ENCODE data around the gene CYP17A1.

CYP17A1 gene

DNA sequence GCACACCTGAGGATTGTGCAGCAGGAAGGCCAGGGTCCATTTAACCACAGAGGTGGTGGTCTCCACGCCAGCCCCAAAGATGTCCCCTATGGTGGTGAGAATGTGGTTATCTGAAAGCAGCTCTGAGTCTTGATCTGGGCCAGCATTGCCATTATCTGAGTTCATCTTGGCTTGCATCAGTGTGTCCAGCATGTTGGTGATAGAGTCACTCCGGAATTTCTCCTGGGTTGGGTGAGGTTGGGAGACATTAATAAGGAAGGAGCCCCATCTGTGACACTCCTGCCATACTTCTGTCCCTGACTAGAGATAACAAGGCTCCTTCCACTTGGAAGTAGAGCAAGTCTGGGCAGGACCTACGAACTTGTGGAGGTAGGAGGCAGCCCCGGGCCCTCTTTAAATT lies 4.2 kb downstream of the CYP17A1 start:
- Histone ChIP-seq H3K79me2 (ENCODE audit: insufficient read depth, low read length) (no peaks in the 10 kb centered on the region), H3K4me3 (ENCODE audit: insufficient read depth, low read length, poor library complexity, severe bottlenecking) (no peak overlapping the region), H3K9me2 (replicated peaks; ENCODE audit: insufficient read depth, low read length) (no peaks in the 10 kb centered on the region), H3K9ac (ENCODE audit: low read length) (no peak overlapping the region), H3K4me2 (ENCODE audit: low read depth, low read length, poor library complexity, severe bottlenecking) (no peak overlapping the region), H3K27me3 (ENCODE audit: low read length) (no peaks in the 10 kb centered on the region), H3K36me3 (ENCODE audit: low read length) (no peaks in the 10 kb centered on the region), H4K20me1 (ENCODE audit: low read depth, low read length) (no peaks in the 10 kb centered on the region), H3K27ac (ENCODE audit: low read depth, low read length) (no peak overlapping the region), H3F3A (ENCODE audit: insufficient read depth) (no peaks in the 10 kb centered on the region), H2AFZ (ENCODE audit: low read depth, low read length, severe bottlenecking) (no peak overlapping the region), H3K9me3 (ENCODE audit: insufficient read depth, low read length) (no peaks in the 10 kb centered on the region)
- TF ChIP-seq EZH2phosphoT487 (conservative IDR thresholded peaks at IDR 0.05; ENCODE audit: low read length), result no peak
- TF ChIP-seq, protein P1, sequence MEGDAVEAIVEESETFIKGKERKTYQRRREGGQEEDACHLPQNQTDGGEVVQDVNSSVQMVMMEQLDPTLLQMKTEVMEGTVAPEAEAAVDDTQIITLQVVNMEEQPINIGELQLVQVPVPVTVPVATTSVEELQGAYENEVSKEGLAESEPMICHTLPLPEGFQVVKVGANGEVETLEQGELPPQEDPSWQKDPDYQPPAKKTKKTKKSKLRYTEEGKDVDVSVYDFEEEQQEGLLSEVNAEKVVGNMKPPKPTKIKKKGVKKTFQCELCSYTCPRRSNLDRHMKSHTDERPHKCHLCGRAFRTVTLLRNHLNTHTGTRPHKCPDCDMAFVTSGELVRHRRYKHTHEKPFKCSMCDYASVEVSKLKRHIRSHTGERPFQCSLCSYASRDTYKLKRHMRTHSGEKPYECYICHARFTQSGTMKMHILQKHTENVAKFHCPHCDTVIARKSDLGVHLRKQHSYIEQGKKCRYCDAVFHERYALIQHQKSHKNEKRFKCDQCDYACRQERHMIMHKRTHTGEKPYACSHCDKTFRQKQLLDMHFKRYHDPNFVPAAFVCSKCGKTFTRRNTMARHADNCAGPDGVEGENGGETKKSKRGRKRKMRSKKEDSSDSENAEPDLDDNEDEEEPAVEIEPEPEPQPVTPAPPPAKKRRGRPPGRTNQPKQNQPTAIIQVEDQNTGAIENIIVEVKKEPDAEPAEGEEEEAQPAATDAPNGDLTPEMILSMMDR (IDR thresholded peaks at IDR 0.05; ENCODE audit: insufficient read depth, low read length, poor library complexity, severe bottlenecking), result no peak

DNA sequence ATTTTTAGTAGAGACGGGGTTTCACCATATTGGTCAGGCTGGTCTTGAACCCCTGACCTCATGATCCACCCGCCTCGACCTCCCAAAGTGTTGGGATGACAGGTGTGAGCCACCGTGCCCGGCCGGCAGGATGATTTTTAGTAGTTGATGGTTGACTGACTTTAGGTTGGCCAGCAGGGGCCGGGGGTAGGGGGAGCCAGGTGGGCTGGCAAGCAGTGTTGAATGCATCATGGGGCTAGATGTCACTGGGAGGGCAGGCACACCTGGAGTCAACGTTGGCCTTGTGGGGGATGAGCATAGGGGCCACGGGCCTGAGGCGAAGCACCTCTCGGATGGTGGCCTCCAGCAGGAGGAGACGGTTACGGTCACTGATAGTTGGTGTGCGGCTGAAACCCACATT lies 5.0 kb downstream of the CYP17A1 start:
- Histone ChIP-seq H4K20me1 (ENCODE audit: low read depth, low read length) (no peaks in the 10 kb centered on the region), H3K27ac (ENCODE audit: low read depth, low read length) (no peak overlapping the region), H3K4me3 (ENCODE audit: insufficient read depth, low read length, poor library complexity, severe bottlenecking) (no peak overlapping the region), H3K9ac (ENCODE audit: low read length) (no peak overlapping the region), H3K9me3 (ENCODE audit: insufficient read depth, low read length) (no peaks in the 10 kb centered on the region), H2AFZ (ENCODE audit: low read depth, low read length, severe bottlenecking) (no peak overlapping the region), H3K36me3 (ENCODE audit: low read length) (no peaks in the 10 kb centered on the region), H3K27me3 (ENCODE audit: low read length) (no peaks in the 10 kb centered on the region), H3F3A (ENCODE audit: insufficient read depth) (no peaks in the 10 kb centered on the region), H3K4me2 (ENCODE audit: low read depth, low read length, poor library complexity, severe bottlenecking) (no peak overlapping the region), H3K79me2 (ENCODE audit: insufficient read depth, low read length) (no peaks in the 10 kb centered on the region), H3K9me2 (replicated peaks; ENCODE audit: insufficient read depth, low read length) (no peaks in the 10 kb centered on the region)
- TF ChIP-seq EZH2phosphoT487 (conservative IDR thresholded peaks at IDR 0.05; ENCODE audit: low read length), result no peak

DNA sequence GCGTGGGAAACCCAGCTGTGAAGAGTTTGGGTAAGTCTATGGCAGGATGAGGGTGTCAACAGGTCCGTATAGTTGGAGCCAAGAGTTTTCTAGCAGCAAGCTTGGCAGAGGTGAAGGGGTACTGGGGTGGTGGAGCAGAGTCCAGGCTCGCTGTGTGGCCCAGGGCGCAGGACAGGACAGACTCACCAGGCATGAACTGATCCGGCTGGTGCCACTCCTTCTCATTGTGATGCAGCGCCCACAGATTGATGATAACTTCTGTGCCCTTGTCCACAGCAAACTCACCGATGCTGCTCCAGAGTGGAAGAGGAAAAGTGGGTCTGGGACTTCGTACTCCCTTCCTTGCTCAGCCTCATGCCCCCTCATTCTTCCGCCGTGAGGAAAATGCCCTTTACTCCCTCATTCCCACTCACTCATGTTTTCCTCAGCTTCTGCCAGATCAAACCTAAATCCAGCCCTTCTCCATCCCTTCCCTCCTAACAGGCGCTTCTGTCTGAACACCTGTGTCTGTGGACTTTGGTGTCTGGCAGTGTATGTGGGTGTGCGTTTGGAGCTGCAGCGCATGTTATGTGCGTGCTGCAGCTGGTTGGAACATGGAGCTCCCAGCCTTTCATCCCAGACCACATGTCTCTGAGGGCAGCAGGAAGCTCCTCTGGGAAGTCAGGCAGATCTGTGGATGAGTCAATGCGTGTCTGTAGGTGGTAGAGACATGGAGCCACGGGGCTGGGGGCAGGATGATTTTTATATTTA lies 5.7 kb downstream of the CYP17A1 start:
- no peaks in the 10 kb centered on the region for H3K36me3 ChIP-seq (ENCODE audit: low read length)
- H3K9ac ChIP-seq (ENCODE audit: low read length), result no peak overlapping the region
- H3K4me3 ChIP-seq (ENCODE audit: insufficient read depth, low read length, poor library complexity, severe bottlenecking), result no peak overlapping the region
- no peak overlapping the region for H2AFZ ChIP-seq (ENCODE audit: low read depth, low read length, severe bottlenecking)
- H3F3A ChIP-seq (ENCODE audit: insufficient read depth), result no peaks in the 10 kb centered on the region
- H3K4me2 ChIP-seq (ENCODE audit: low read depth, low read length, poor library complexity, severe bottlenecking), result no peak overlapping the region
- no peaks in the 10 kb centered on the region for H3K9me3 ChIP-seq (ENCODE audit: insufficient read depth, low read length)
- TF ChIP-seq EZH2phosphoT487 (conservative IDR thresholded peaks at IDR 0.05; ENCODE audit: low read length), result no peak
- TF ChIP-seq, protein P1 (IDR thresholded peaks at IDR 0.05; ENCODE audit: insufficient read depth, low read length, poor library complexity, severe bottlenecking), result no peak
- H3K9me2 ChIP-seq (replicated peaks; ENCODE audit: insufficient read depth, low read length), result no peaks in the 10 kb centered on the region
- H3K79me2 ChIP-seq (ENCODE audit: insufficient read depth, low read length), result no peaks in the 10 kb centered on the region
- no peaks in the 10 kb centered on the region for H4K20me1 ChIP-seq (ENCODE audit: low read depth, low read length)
- H3K27me3 ChIP-seq (ENCODE audit: low read length), result no peaks in the 10 kb centered on the region
- H3K27ac ChIP-seq (ENCODE audit: low read depth, low read length), result no peak overlapping the region

DNA sequence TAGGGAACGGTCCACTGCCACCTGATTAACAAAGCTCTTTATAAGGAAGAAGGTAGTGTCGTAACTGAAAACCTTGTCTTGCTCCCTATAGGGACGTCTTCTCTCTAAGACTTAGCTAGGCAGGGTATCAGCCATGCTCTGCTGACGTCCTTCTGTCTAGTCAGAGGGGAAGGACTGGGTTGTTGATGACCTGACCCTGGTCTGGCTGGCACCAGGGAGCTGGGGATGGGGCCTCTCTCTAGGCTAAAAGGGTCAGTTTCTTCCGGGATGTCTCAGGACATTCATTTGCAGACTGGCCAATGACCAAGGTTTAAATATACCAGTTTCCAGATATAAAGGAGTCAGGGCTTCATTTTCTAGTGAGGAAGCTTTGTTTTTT lies 9.6 kb downstream of the CYP17A1 start:
- H4K20me1 ChIP-seq (ENCODE audit: low read depth, low read length), result no peaks in the 10 kb centered on the region
- no peak overlapping the region for H3K4me3 ChIP-seq (ENCODE audit: insufficient read depth, low read length, poor library complexity, severe bottlenecking)
- no peaks in the 10 kb centered on the region for H3K27me3 ChIP-seq (ENCODE audit: low read length)
- H3K9me2 ChIP-seq (replicated peaks; ENCODE audit: insufficient read depth, low read length), result no peaks in the 10 kb centered on the region
- no peaks in the 10 kb centered on the region for H3F3A ChIP-seq (ENCODE audit: insufficient read depth)
- H2AFZ ChIP-seq (ENCODE audit: low read depth, low read length, severe bottlenecking), result no peak overlapping the region
- H3K36me3 ChIP-seq (ENCODE audit: low read length), result no peaks in the 10 kb centered on the region
- H3K27ac ChIP-seq (ENCODE audit: low read depth, low read length), result no peak overlapping the region
- H3K9me3 ChIP-seq (ENCODE audit: insufficient read depth, low read length), result no peaks in the 10 kb centered on the region
- H3K9ac ChIP-seq (ENCODE audit: low read length), result no peak overlapping the region
- TF ChIP-seq, protein P1 (IDR thresholded peaks at IDR 0.05; ENCODE audit: insufficient read depth, low read length, poor library complexity, severe bottlenecking), result no peak
- TF ChIP-seq EZH2phosphoT487 (conservative IDR thresholded peaks at IDR 0.05; ENCODE audit: low read length), result no peak
- no peaks in the 10 kb centered on the region for H3K79me2 ChIP-seq (ENCODE audit: insufficient read depth, low read length)
- no peak overlapping the region for H3K4me2 ChIP-seq (ENCODE audit: low read depth, low read length, poor library complexity, severe bottlenecking)

Data from SU-DHL-6 (cell line).